HG03521 (cell line): ENCODE measurements around the gene MIB1.
"Not testable (repeated sequence)": the region's sequence is repeated elsewhere in the genome, so short reads cannot be mapped to it uniquely, and the experiment has no call there.

Source experiments
- ATAC-seq: cut with Tn5 transposase; IDR thresholded peaks from one replicate; pipeline ENCODE4 v1.9.1; 2021; ENCODE audit warnings: mild to moderate bottlenecking, moderate library complexity; ENCODE audit not compliant: unreplicated experiment

Gene MIB1

GRCh38 chr18:21740538-21741311 lies at the start of gene MIB1:
Gene MIB1 (plus strand): TSS chr18:21740792. CDS start chr18:21741584, 792 bp downstream.
- peak; percentile 96 for ATAC-seq

- ATAC-seq = no peak
Observed at GRCh38 chr18:21693322-21693721, 47.3 kb upstream of the MIB1 start.

GRCh38 chr18:21700528-21701075 lies 40.0 kb upstream of the MIB1 start:
- no peak for ATAC-seq

GRCh38 chr18:21701621-21702020 lies 39.0 kb upstream of the MIB1 start:
- no peak for ATAC-seq

- ATAC-seq = no peak
Observed at GRCh38 chr18:21702602-21703001, 38.0 kb upstream of the MIB1 start.

- no peak for ATAC-seq
Observed at GRCh38 chr18:21703241-21703820, 37.3 kb upstream of the MIB1 start.

- peak; percentile 94 for ATAC-seq
Observed at GRCh38 chr18:21704603-21705364, 35.8 kb upstream of the MIB1 start, which contains the start of gene ABHD3. Gene ABHD3 (minus strand): TSS chr18:21704774. CDS start chr18:21704665, 109 bp downstream.

- ATAC-seq = no peak
Observed at GRCh38 chr18:21706386-21706865, 34.2 kb upstream of the MIB1 start.

- not testable (repeated sequence) for ATAC-seq
Observed at GRCh38 chr18:21707130-21707529, 33.5 kb upstream of the MIB1 start.

GRCh38 chr18:21714474-21714873 lies 26.1 kb upstream of the MIB1 start:
- ATAC-seq = no peak

- no peak for ATAC-seq
Observed at GRCh38 chr18:21722687-21723086, 17.9 kb upstream of the MIB1 start.

GRCh38 chr18:21725201-21725600 lies 15.4 kb upstream of the MIB1 start:
- ATAC-seq = no peak

GRCh38 chr18:21727702-21728101 lies 12.9 kb upstream of the MIB1 start:
- ATAC-seq = no peak

- ATAC-seq = no peak
Observed at GRCh38 chr18:21733011-21733410, 7.6 kb upstream of the MIB1 start.

- ATAC-seq = no peak
Observed at GRCh38 chr18:21735452-21736015, 5.1 kb upstream of the MIB1 start.

GRCh38 chr18:21736926-21737325 lies 3.7 kb upstream of the MIB1 start:
- not testable (repeated sequence) for ATAC-seq

- no peak for ATAC-seq
Observed at GRCh38 chr18:21739604-21740537, 721 bp upstream of the MIB1 start.

- ATAC-seq = no peak
Observed at GRCh38 chr18:21741312-21741561, 645 bp downstream of the MIB1 start.

- ATAC-seq = peak; percentile 19
Observed at GRCh38 chr18:21741562-21742314, 1.1 kb downstream of the MIB1 start.
